WTC11 (cell line): Measurements from ENCODE around the gene MYH16.

Source experiments
- CTCF ChIP-seq: fragments of 200-600 bp; IDR thresholded peaks from 2 replicates; pipeline ENCODE4 v1.8.0; 2022; ENCODE audit warnings: antibody characterized with exemption
- HMGA2 ChIP-seq: fragments of 250-450 bp; sonication (Bioruptor Pico); IDR thresholded peaks from 2 replicates; pipeline ENCODE4 v1.4.0; 2021; ENCODE audit warnings: mild to moderate bottlenecking, moderate library complexity
- IRF2 ChIP-seq: sonication (generic); formaldehyde crosslinking; IDR thresholded peaks from 2 replicates; pipeline ENCODE4 v1.8.0; 2022; ENCODE audit warnings: low read depth, missing genetic modification reagents, borderline replicate concordance
- MAX ChIP-seq: sonication (generic); formaldehyde crosslinking; IDR thresholded peaks from 2 replicates; pipeline ENCODE4 v1.8.0; 2022; ENCODE audit warnings: mild to moderate bottlenecking, missing genetic modification reagents
- NFATC4 ChIP-seq: fragments of 250-450 bp; sonication (Bioruptor Pico); IDR thresholded peaks from 2 replicates; pipeline ENCODE4 v1.9.0; 2021; ENCODE audit warnings: mild to moderate bottlenecking
- NFYB ChIP-seq: sonication (generic); formaldehyde crosslinking; conservative IDR thresholded peaks from 2 replicates; pipeline ENCODE4 v1.8.0; 2022; ENCODE audit warnings: low read depth, missing genetic modification reagents
- NR1H2 ChIP-seq: sonication (generic); formaldehyde crosslinking; IDR thresholded peaks from 2 replicates; pipeline ENCODE4 v1.9.0; 2021; ENCODE audit warnings: mild to moderate bottlenecking, moderate library complexity, missing genetic modification reagents
- RORB ChIP-seq: fragments of 250-450 bp; sonication (Bioruptor Pico); IDR thresholded peaks from 2 replicates; pipeline ENCODE4 v1.9.0; 2021; ENCODE audit warnings: mild to moderate bottlenecking
- SMAD4 ChIP-seq: sonication (generic); formaldehyde crosslinking; IDR thresholded peaks from 2 replicates; pipeline ENCODE4 v1.8.0; 2022; ENCODE audit warnings: mild to moderate bottlenecking, missing genetic modification reagents
- STAT6 ChIP-seq: sonication (generic); formaldehyde crosslinking; conservative IDR thresholded peaks from 2 replicates; pipeline ENCODE4 v1.8.1; 2023; ENCODE audit warnings: mild to moderate bottlenecking, low read depth, missing genetic modification reagents, moderate library complexity
- TCF7 ChIP-seq: sonication (generic); formaldehyde crosslinking; IDR thresholded peaks from 2 replicates; pipeline ENCODE4 v1.8.0; 2022; ENCODE audit warnings: mild to moderate bottlenecking, low read depth, missing genetic modification reagents, moderate library complexity
- TEAD4 ChIP-seq: sonication (generic); formaldehyde crosslinking; IDR thresholded peaks from 2 replicates; pipeline ENCODE4 v1.8.0; 2022; ENCODE audit warnings: mild to moderate bottlenecking, missing genetic modification reagents
- ZBTB21 ChIP-seq: sonication (generic); formaldehyde crosslinking; IDR thresholded peaks from 2 replicates; pipeline ENCODE4 v1.8.1; 2023; ENCODE audit warnings: mild to moderate bottlenecking, missing genetic modification reagents, borderline replicate concordance

GRCh38 chr7:99311702-99312101, 39.1 kb downstream of the MYH16 start:
- TF ChIP-seq IRF2 (CRISPR knock-in tag) (no peak), CTCF (no peak), TEAD4 (CRISPR knock-in tag) (no peak), SMAD4 (no peak), TCF7 (no peak), NFATC4 (CRISPR knock-in tag) (no peak), STAT6 (no peak), NR1H2 (CRISPR knock-in tag) (no peak), MAX (no peak), NFYB (CRISPR knock-in tag) (no peak), HMGA2 (CRISPR knock-in tag) (no peak), ZBTB21 (no peak), RORB (CRISPR knock-in tag) (no peak)
